Endothelial cell of umbilical vein (primary cell): Measurements from ENCODE around the gene GRM8. TPM values are rescaled to one million over a fixed set of nuclear protein-coding genes. Genes with fewer than 3 reads are reported as not detected.

Experiments used
- BruUV-seq: library from RNA; stranded (reverse); fragments of 400-500 nt; replicated peaks from 2 replicates; lab custom pipeline; 2021; lab: Mats Ljungman, UMichigan
- CTCF ChIA-PET: fragments of 300-600, 350-600 bp; sonication (Branson Sonifier 250); formaldehyde crosslinking; loops from one replicate; lab custom pipeline; 2021; ENCODE audit warnings: antibody characterized with exemption, inconsistent platforms; lab: Charles Lee
- POLR2A ChIA-PET: fragments of 300-600, 350-600 bp; sonication (Branson Sonifier 250); formaldehyde crosslinking; loops from one replicate; lab custom pipeline; 2021; ENCODE audit warnings: antibody characterized with exemption, inconsistent platforms; lab: Charles Lee
- DNase-seq: peaks from one replicate; pipeline ENCODE4 v3.0.0-alpha.2; 2011; ENCODE audit warnings: low read depth, low spot score
- FAIRE-seq: peaks from 2 replicates; lab custom pipeline; 2011; peaks lifted over from hg19 to GRCh38; lab: Jason Lieb, UNC
- H2AFZ ChIP-seq: 2 replicates; pipeline ENCODE4 v1.6.0; 2012; ENCODE audit warnings: low read depth, low read length, control low read depth, inconsistent platforms
- H3K27ac ChIP-seq: 2 replicates; pipeline ENCODE4 v1.5.1; 2011; ENCODE audit warnings: low read depth, mild to moderate bottlenecking, control low read depth, low read length, moderate library complexity; ENCODE audit not compliant: insufficient read depth
- H3K27me3 ChIP-seq, 2 experiments: 2 replicates each; pipeline versions ENCODE4 v1.6.0 to v1.6.1; 2011; ENCODE audit warnings: low read length in 2 of 2, mixed read lengths in 1 of 2; ENCODE audit not compliant: control insufficient read depth in 2 of 2, insufficient read depth in 2 of 2
- H3K36me3 ChIP-seq, 2 experiments: 2 replicates in 1 of 2; 3 replicates in 1 of 2; pipeline ENCODE4 v1.5.1; 2011; ENCODE audit warnings: low read length in 2 of 2, mild to moderate bottlenecking in 1 of 2, moderate library complexity in 1 of 2; ENCODE audit not compliant: control insufficient read depth in 2 of 2, insufficient read depth in 2 of 2; ENCODE audit errors: extremely low read depth in 1 of 2
- H3K4me1 ChIP-seq: 3 replicates; pipeline ENCODE4 v1.5.1; 2011; ENCODE audit warnings: mild to moderate bottlenecking, low read length; ENCODE audit not compliant: control insufficient read depth, insufficient read depth; ENCODE audit errors: extremely low read depth
- H3K4me2 ChIP-seq: 2 replicates; pipeline ENCODE4 v1.6.1; 2011; ENCODE audit warnings: low read length, control low read depth, mixed read lengths; ENCODE audit not compliant: insufficient read depth
- H3K4me3 ChIP-seq, 3 experiments: fragments of 200-600 bp in 1 of 3; sonication (generic), shearing (Covaris generic) in 1 of 3; replicated peaks in 1 of 3; 2 replicates each; pipeline ENCODE4 v1.5.1; 2011 to 2016; ENCODE audit warnings: control low read depth in 3 of 3, low read length in 3 of 3, mild to moderate bottlenecking in 2 of 3, inconsistent platforms in 1 of 3, low read depth in 1 of 3, moderate library complexity in 1 of 3; ENCODE audit not compliant: insufficient read depth in 1 of 3
- H3K79me2 ChIP-seq: 2 replicates; pipeline ENCODE4 v1.6.0; 2012; ENCODE audit warnings: low read length, inconsistent platforms; ENCODE audit not compliant: control insufficient read depth, insufficient read depth
- H3K9ac ChIP-seq: replicated peaks from 2 replicates; pipeline ENCODE3; 2011; ENCODE audit warnings: low read length, control low read depth; ENCODE audit not compliant: insufficient read depth; ENCODE audit errors: extremely low read depth
- H3K9me1 ChIP-seq: replicated peaks from 3 replicates; pipeline ENCODE4 v1.6.0; 2011; ENCODE audit warnings: mild to moderate bottlenecking, low read length; ENCODE audit not compliant: control insufficient read depth, insufficient read depth; ENCODE audit errors: extremely low read depth
- H3K9me3 ChIP-seq: replicated peaks from 2 replicates; pipeline ENCODE4 v1.5.1; 2012; ENCODE audit warnings: low read length, inconsistent platforms; ENCODE audit not compliant: control insufficient read depth, insufficient read depth
- H4K20me1 ChIP-seq: replicated peaks from 2 replicates; pipeline ENCODE3; 2011; ENCODE audit warnings: mild to moderate bottlenecking, low read length; ENCODE audit not compliant: control insufficient read depth, insufficient read depth; ENCODE audit errors: extremely low read depth
- EZH2 ChIP-seq: IDR thresholded peaks from 2 replicates; pipeline ENCODE4 v1.6.1; 2012; ENCODE audit warnings: borderline replicate concordance, low read depth, mild to moderate bottlenecking, moderate library complexity, low read length, inconsistent platforms; ENCODE audit not compliant: severe bottlenecking
- FOS ChIP-seq: IDR thresholded peaks from 2 replicates; pipeline ENCODE4 v1.6.1; 2011; ENCODE audit warnings: mild to moderate bottlenecking, low read length, moderate library complexity, borderline replicate concordance; ENCODE audit not compliant: insufficient read depth
- GATA2 ChIP-seq: IDR thresholded peaks from 2 replicates; pipeline ENCODE4 v1.7.0; 2011; ENCODE audit warnings: low read depth, mild to moderate bottlenecking, moderate library complexity, mixed read lengths, low read length; ENCODE audit not compliant: insufficient read length, insufficient read depth
- JUN ChIP-seq: IDR thresholded peaks from 2 replicates; pipeline ENCODE4 v1.6.1; 2011; ENCODE audit warnings: borderline replicate concordance, low read depth; ENCODE audit not compliant: insufficient read length, insufficient read depth
- MYC ChIP-seq: IDR thresholded peaks from one replicate; pipeline ENCODE4 v1.6.1; 2011; ENCODE audit warnings: mild to moderate bottlenecking, low read depth, low read length
- POLR2A ChIP-seq: IDR thresholded peaks from 2 replicates; pipeline ENCODE4 v1.6.1; 2012; ENCODE audit warnings: low read depth, mild to moderate bottlenecking, control low read depth, low read length
- POLR2AphosphoS5 ChIP-seq: IDR thresholded peaks from 2 replicates; pipeline ENCODE4 v1.6.1; 2012; ENCODE audit warnings: low read depth, mild to moderate bottlenecking, control low read depth, low read length, moderate library complexity; ENCODE audit not compliant: insufficient read depth
- dilution Hi-C: fragments of 300-500 bp; cut with MboI; formaldehyde crosslinking; loops from one replicate; pipeline ENCODE4 v1.15.0; 2019; ENCODE audit warnings: low sequenced_read_pairs; ENCODE audit not compliant: extremely low pct_ligation_motif_present
- intact Hi-C: fragments of 100-400 bp; cut with micrococcal nuclease; formaldehyde crosslinking; loops from one replicate; pipeline ENCODE4 v1.10.0; 2022
- polyA plus RNA-seq, 4 experiments: library from polyadenylated mRNA; depleted of rRNA in 3 of 4; stranded (reverse) in 3 of 4; unstranded in 1 of 4; fragments of >200 nt; gene quantifications; 2 replicates each; pipeline versions ENCODE4 v1.2.1 to v1.2.3, GENCODE V29; 2011 to 2012; ENCODE audit warnings: missing spikeins in 1 of 4
- total RNA-seq: library from RNA; stranded (reverse); gene quantifications from 2 replicates; pipeline ENCODE4 v1.2.3, GENCODE V29; 2021
- TF ChIP-seq, protein P1 (sequence below): IDR thresholded peaks from 2 replicates; pipeline ENCODE4 v1.6.1; 2011; ENCODE audit not compliant: insufficient read depth, insufficient read length
- TF ChIP-seq, protein P2 (sequence below), 2 donors: IDR thresholded peaks; 1 replicate in 1 of 2; 2 replicates in 1 of 2; pipeline ENCODE4 v1.5.1; 2011; ENCODE audit warnings: low read length in 2 of 2, mild to moderate bottlenecking in 2 of 2, moderate library complexity in 2 of 2, control low read depth in 1 of 2, inconsistent platforms in 1 of 2, low read depth in 1 of 2; ENCODE audit not compliant: insufficient read depth in 1 of 2; ENCODE audit errors: extremely low read depth in 1 of 2

The GRM8 gene
- total and polyA plus RNA-seq, 2 donors (not counting 3 experiments of a cell fraction or from before 2014, with no cell fraction given): not detected

- POLR2A ChIA-PET: no interaction called here
- Histone ChIP-seq H4K20me1 (no peaks in the 10 kb centered on the region), H3K27me3 (no peaks in the 10 kb centered on the region), H3K9ac (no peak overlapping the region), H3K36me3 (no peaks in the 10 kb centered on the region), H3K4me3 (no peak overlapping the region), H2AFZ (no peak overlapping the region), H3K4me2 (no peak overlapping the region), H3K9me3 (no peaks in the 10 kb centered on the region), H3K4me1 (no peaks in the 10 kb centered on the region), H3K9me1 (no peaks in the 10 kb centered on the region), H3K27ac (no peak overlapping the region), H3K79me2 (no peaks in the 10 kb centered on the region)
- no peak for FAIRE-seq
- dilution Hi-C loops (no loop called here), intact Hi-C loops (no loop called here)
- CTCF ChIA-PET: no interaction called here
- BruUV-seq: no TSS peak
- no peak for TF ChIP-seq POLR2A
- TF ChIP-seq EZH2: no peak
- TF ChIP-seq JUN: no peak
- TF ChIP-seq FOS: no peak
- TF ChIP-seq GATA2: no peak
- TF ChIP-seq MYC: no peak
- TF ChIP-seq, protein P1, sequence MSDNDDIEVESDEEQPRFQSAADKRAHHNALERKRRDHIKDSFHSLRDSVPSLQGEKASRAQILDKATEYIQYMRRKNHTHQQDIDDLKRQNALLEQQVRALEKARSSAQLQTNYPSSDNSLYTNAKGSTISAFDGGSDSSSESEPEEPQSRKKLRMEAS: no peak
- TF ChIP-seq POLR2AphosphoS5: no peak
- TF ChIP-seq, protein P2, sequence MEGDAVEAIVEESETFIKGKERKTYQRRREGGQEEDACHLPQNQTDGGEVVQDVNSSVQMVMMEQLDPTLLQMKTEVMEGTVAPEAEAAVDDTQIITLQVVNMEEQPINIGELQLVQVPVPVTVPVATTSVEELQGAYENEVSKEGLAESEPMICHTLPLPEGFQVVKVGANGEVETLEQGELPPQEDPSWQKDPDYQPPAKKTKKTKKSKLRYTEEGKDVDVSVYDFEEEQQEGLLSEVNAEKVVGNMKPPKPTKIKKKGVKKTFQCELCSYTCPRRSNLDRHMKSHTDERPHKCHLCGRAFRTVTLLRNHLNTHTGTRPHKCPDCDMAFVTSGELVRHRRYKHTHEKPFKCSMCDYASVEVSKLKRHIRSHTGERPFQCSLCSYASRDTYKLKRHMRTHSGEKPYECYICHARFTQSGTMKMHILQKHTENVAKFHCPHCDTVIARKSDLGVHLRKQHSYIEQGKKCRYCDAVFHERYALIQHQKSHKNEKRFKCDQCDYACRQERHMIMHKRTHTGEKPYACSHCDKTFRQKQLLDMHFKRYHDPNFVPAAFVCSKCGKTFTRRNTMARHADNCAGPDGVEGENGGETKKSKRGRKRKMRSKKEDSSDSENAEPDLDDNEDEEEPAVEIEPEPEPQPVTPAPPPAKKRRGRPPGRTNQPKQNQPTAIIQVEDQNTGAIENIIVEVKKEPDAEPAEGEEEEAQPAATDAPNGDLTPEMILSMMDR (IDR thresholded peaks at IDR 0.05; ENCODE audit: extremely low read depth in 1 of 2, insufficient read depth in 1 of 2, low read depth in 1 of 2, low read length in 2 of 2): no peak
- DNase-seq: no peak
Measured at GRCh38 chr7:126973066-126973465, 279.7 kb downstream of the GRM8 start.
